ENCODE data around the gene KRT79. TPM values are rescaled to one million over a fixed set of nuclear protein-coding genes. Genes with fewer than 3 reads are reported as not detected.

KRT79 gene
- total RNA-seq, 2 donors from 2014 or later, result 0.19 to 0.26 TPM

DNA sequence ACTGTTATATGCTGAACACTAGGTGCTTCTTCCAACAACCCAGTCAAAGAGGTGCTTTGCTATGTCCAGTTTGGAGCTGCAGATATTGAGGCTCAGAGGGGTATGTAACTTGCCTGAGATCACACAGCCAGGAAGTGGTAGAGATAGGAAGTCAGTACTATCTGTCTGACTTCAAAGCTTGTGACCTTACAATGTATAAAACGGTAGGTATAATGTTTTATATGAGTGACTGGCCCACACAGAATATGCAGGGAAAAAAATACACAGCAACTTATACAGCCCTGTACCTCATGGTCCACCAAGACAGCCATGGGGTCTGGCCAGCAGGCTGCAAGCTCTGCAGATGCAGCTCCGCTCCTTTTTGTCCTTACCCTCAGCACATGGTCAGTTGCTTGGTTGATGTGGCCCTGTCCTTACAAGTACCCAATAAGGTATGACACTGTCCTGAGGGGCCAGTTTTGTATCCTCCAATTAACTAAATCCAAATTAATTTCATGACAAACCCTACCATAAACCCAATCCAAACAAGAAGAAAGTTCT is 16.3 kb downstream of the KRT79 start:
- Mint-ChIP-seq H3K27ac (no peak overlapping the region), H3K4me1 (ENCODE audit: low read depth) (peaks cover 11% of the 10 kb centered on the region), H3K27me3 (ENCODE audit: low read depth) (no peaks in the 10 kb centered on the region), H3K4me3 (no peak overlapping the region), H3K36me3 (ENCODE audit: insufficient read depth in 2 of 2) (no peaks in the 10 kb centered on the region), H3K9me3 (no peaks in the 10 kb centered on the region)
- no peak for DNase-seq
- ATAC-seq (replicated peaks in 1 of 2), result no peak

DNA sequence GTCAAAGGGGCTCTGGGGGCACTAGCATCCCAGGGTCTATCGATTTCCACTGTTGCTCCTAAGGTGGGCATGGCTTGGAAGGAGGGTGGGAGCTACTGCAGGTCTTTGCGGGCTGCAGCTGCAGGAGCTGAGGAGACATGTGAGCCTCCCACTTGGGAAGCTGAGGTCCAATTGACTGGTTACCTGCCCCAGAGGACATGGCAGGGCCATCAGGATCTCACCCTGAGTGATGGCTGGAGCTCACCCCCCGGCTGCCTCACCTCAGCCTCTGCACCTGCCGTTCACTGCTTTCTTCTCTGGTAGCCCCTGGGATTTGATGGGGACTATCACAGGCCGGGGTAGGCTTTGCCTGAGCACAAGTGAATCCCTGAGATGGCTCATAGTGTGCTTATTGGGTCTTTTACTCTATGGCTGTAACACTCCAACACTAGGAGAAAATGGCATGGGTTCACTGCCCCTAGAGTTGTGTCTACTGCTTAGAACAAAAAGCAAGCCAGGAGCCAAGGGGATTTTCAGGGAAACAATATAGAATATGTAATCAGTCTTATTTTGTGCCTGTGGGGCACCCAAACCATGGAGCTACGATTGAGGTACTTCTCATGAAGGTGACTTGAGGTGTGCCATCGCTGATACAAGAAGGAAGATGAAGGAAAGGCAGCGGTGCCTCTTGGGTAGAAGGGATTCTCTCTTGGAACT is 17.0 kb downstream of the KRT79 start:
- ATAC-seq (replicated peaks in 1 of 2) (no peak), DNase-seq (no peak)
- H3K27me3 Mint-ChIP-seq (ENCODE audit: low read depth), result no peaks in the 10 kb centered on the region
- H3K4me1 Mint-ChIP-seq (ENCODE audit: low read depth), result peaks cover 11% of the 10 kb centered on the region
- no peaks in the 10 kb centered on the region for H3K36me3 Mint-ChIP-seq (ENCODE audit: insufficient read depth in 2 of 2)
- H3K9me3 Mint-ChIP-seq, result no peaks in the 10 kb centered on the region
- no peak overlapping the region for H3K4me3 Mint-ChIP-seq
- no peak overlapping the region for H3K27ac Mint-ChIP-seq

DNA sequence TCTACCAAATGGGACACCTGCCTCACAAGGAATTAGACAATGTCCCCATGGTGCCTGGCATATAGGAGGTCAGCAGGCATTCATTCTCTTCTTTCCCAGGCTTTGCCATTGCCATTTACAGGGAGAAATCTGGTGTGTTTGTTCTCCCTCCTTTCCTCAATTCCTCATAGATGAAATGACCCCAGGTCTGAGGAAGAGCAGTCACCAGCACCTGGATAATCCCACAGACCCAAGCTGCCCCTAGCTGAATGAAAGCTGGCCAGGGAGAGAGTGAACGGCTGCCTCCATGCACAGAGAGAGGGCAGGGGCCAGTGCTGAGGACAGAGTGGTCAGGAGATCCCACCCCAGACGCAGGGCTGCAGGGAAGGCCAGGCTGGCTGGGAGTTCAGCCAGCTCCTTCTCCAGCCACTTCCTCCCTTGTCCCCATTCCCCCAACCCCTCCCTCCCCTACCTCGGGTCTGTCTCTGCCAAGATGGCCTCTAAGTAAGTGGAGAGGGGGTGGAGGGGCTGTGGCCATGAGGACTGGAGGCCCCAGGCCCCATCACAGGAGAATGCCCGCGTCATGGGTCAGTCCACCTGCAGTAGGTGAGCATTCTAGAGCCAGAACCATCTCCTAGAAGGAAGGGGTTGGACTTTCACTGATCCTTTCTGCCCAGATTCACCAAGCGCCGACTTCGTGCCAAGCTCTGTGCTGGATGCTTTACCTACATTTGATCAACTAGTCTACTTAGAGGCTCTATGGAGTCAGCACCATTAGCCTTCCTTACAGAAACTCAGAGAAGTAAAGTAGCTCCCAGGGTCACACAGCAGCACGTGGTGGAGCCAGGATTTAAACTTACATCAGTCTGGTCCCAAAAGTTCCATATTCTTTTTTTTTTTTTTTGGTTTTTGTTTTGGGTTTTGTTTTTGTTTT is 18.2 kb downstream of the KRT79 start:
- Mint-ChIP-seq H3K27ac (no peak overlapping the region), H3K9me3 (no peaks in the 10 kb centered on the region)

DNA sequence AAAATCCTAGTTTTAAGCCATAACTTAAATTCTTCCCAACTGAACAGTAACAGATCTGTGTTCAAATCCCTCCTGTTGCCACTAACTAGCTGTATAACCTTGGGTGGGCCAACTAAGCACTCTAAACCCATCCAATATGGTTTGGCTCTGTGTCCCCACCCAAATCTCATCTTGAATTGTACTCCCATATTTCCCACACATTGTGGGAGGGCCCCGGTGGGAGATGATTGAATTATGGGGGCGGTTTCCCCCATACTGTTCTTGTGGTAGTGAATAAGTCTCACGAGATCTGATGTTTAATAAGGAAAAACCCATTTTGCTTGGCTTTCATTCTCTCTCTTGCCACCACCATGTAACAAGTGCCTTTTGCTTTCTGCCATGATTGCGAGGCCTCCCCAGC is 18.9 kb downstream of the KRT79 start:
- Mint-ChIP-seq H3K27me3 (ENCODE audit: low read depth) (no peaks in the 10 kb centered on the region), H3K36me3 (ENCODE audit: insufficient read depth in 2 of 2) (no peaks in the 10 kb centered on the region), H3K4me3 (no peak overlapping the region), H3K9me3 (no peaks in the 10 kb centered on the region), H3K4me1 (ENCODE audit: low read depth) (peaks cover 11% of the 10 kb centered on the region), H3K27ac (no peak overlapping the region)
- DNase-seq (no peak), ATAC-seq (replicated peaks in 1 of 2) (no peak)

More for the DNA sequence above, 18.2 kb downstream of the KRT79 start:
- DNase-seq, result no peak
- H3K36me3 Mint-ChIP-seq (ENCODE audit: insufficient read depth in 2 of 2), result no peaks in the 10 kb centered on the region
- H3K4me1 Mint-ChIP-seq (ENCODE audit: low read depth), result peaks cover 11% of the 10 kb centered on the region
- ATAC-seq (replicated peaks in 1 of 2), result no peak
- H3K27me3 Mint-ChIP-seq (ENCODE audit: low read depth), result no peaks in the 10 kb centered on the region
- H3K4me3 Mint-ChIP-seq, result no peak overlapping the region

DNA sequence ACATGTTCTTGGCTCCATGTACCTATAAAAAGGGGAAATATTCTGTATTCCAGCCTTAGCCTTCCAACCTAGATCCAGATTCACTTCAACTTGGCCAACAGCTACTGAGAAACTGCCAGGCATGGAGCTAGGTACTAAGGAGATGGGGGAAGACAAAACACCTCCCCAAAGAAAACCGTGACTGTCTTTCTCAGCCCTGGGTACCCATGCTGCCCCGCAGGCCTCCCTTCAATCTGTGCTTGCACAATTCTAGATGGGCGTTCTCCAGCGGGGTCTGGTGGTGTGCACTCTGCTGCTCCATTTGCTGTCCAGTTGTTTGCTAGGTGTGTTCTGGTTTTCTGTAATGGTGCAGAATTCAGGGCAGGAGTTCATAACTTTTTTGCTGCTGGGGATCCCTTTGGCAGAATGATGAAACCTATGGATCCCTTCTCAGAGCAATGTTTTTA is 19.4 kb downstream of the KRT79 start:
- Mint-ChIP-seq H3K9me3 (no peaks in the 10 kb centered on the region), H3K27ac (no peak overlapping the region), H3K4me1 (ENCODE audit: low read depth) (peaks cover 11% of the 10 kb centered on the region), H3K36me3 (ENCODE audit: insufficient read depth in 2 of 2) (no peaks in the 10 kb centered on the region), H3K4me3 (no peak overlapping the region), H3K27me3 (ENCODE audit: low read depth) (no peaks in the 10 kb centered on the region)
- ATAC-seq (replicated peaks in 1 of 2) (no peak), DNase-seq (no peak)

DNA sequence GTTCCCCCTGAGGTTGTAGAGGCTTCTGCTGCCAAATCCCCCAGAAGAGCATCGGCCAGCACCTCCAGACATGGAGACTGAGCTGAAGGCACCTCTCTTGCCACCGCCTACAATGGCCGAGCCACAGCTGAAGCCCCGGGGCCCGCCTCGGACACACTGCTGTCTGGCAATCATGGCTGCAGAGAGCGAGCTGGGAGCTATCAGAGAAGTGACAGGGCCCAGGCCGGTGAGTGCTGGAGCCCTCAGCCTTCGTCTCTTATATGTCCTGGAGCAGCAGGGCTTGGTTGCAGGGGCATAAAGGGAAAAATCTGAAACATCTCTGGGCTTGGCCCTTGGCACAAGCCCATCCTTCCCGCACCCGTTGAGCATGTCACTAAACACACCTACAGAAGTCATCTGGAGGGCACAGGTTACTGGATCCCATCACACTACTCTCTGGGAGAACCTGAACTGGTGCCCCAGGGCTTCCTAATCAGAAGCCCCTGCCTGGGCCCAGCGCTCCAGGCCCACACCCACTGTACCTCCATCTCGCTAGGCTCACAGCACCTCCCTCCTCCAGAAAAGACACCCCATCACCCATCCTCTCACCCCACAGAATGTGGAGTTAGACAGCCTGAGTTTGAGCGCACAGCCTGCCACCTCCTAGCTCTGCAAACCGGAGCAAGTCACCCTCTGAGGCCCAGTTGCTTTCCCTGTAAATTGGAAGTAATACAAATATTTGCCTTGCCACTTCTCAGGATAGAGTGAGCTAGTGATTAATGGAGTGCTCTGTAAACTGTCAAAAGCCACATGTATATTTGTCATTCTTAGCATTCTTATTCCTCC is 20.0 kb downstream of the KRT79 start, which contains the start of gene KRT4:
KRT4 (minus strand) TSS at position 232 of the 825 bp plus-strand sequence; CDS start at position 174, 58 bp downstream.
- Mint-ChIP-seq H3K27me3 (ENCODE audit: low read depth) (no peaks in the 10 kb centered on the region), H3K9me3 (no peaks in the 10 kb centered on the region), H3K4me1 (ENCODE audit: low read depth) (peaks cover 11% of the 10 kb centered on the region), H3K27ac (no peak within 1 kb of the TSS), H3K36me3 (ENCODE audit: insufficient read depth in 2 of 2) (no peaks in the 10 kb centered on the region), H3K4me3 (no peak within 1 kb of the TSS)
- ATAC-seq (replicated peaks in 1 of 2) (no peak), DNase-seq (no peak)

DNA sequence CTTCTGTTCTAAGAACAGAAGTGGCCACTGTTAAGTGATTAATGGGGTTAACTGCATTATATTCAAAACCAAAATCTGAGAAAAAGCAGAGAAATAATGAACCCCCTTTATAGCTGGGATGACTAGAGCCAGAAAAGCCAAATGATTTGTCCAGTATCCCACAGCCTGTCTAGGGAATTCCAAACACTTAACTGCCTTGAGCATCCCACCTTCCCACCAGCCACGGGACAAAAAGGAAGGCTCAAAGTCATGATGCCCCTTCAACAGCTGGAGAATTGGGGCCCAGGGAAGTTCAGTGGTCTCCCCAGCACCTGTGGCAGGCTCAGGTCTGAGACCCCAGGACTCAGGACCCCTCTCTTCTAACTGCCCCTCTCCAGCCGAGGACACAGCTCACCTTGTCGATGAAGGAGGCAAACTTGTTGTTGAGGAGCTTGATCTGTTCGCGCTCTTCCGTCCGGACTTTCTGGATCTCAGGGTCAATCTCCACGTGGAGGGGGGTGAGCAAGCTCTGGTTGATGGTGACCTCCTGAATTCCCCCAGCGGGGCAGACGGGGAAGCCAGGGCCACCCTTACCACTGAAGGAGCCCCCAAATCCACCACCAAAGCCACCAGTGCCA is 20.8 kb downstream of the KRT79 start:
- Mint-ChIP-seq H3K27me3 (ENCODE audit: low read depth) (no peaks in the 10 kb centered on the region), H3K27ac (no peak overlapping the region), H3K4me1 (ENCODE audit: low read depth) (peaks cover 11% of the 10 kb centered on the region), H3K4me3 (no peak overlapping the region), H3K36me3 (ENCODE audit: insufficient read depth in 2 of 2) (no peaks in the 10 kb centered on the region), H3K9me3 (no peaks in the 10 kb centered on the region)
- DNase-seq, result no peak
- no peak for ATAC-seq (replicated peaks in 1 of 2)

DNA sequence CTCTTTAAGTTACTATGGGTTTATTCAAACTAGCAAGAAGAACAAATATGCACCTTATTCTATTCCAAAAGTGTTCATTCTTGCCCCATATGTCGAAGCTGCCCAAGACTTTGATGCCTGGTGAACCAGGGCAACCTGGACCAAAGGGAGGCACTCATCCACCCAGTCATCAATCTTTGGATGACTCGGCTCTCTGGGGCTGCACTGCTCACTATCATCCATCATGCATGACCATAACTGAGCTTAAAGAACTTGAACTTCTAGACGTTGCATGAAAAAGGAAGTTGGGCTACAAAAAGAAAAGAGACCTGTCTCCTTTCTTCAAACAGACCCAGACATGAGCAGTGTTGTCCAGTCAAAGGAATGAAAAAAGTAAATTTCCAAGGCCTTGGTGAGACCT is 21.4 kb downstream of the KRT79 start:
- H3K9me3 Mint-ChIP-seq, result no peaks in the 10 kb centered on the region
- H3K27ac Mint-ChIP-seq, result no peak overlapping the region
- H3K4me1 Mint-ChIP-seq (ENCODE audit: low read depth), result peaks cover 6% of the 10 kb centered on the region
- no peaks in the 10 kb centered on the region for H3K36me3 Mint-ChIP-seq (ENCODE audit: insufficient read depth in 2 of 2)
- no peaks in the 10 kb centered on the region for H3K27me3 Mint-ChIP-seq (ENCODE audit: low read depth)
- no peak for DNase-seq
- ATAC-seq (replicated peaks in 1 of 2), result no peak
- H3K4me3 Mint-ChIP-seq, result no peak overlapping the region

DNA sequence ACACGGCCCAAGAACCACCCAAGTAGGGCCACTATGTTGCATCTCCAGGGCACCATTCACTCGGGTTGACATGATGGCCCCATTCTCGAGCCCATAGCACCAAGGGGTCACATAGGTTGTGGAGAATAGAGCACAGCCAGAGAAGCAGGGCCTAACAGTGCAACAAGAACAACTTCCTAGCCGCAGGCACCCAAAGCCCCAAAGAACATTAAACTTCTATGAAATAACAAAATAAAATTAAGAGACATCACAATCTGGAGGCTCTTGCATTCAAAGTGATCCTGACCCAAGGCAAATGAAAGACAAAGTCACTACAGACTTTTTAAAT is 22.1 kb downstream of the KRT79 start:
- Mint-ChIP-seq H3K9me3 (no peaks in the 10 kb centered on the region), H3K4me1 (ENCODE audit: low read depth) (no peaks in the 10 kb centered on the region), H3K27ac (no peak overlapping the region), H3K27me3 (ENCODE audit: low read depth) (no peaks in the 10 kb centered on the region), H3K36me3 (ENCODE audit: insufficient read depth in 2 of 2) (no peaks in the 10 kb centered on the region), H3K4me3 (no peak overlapping the region)
- ATAC-seq (replicated peaks in 1 of 2), result no peak
- DNase-seq, result no peak

DNA sequence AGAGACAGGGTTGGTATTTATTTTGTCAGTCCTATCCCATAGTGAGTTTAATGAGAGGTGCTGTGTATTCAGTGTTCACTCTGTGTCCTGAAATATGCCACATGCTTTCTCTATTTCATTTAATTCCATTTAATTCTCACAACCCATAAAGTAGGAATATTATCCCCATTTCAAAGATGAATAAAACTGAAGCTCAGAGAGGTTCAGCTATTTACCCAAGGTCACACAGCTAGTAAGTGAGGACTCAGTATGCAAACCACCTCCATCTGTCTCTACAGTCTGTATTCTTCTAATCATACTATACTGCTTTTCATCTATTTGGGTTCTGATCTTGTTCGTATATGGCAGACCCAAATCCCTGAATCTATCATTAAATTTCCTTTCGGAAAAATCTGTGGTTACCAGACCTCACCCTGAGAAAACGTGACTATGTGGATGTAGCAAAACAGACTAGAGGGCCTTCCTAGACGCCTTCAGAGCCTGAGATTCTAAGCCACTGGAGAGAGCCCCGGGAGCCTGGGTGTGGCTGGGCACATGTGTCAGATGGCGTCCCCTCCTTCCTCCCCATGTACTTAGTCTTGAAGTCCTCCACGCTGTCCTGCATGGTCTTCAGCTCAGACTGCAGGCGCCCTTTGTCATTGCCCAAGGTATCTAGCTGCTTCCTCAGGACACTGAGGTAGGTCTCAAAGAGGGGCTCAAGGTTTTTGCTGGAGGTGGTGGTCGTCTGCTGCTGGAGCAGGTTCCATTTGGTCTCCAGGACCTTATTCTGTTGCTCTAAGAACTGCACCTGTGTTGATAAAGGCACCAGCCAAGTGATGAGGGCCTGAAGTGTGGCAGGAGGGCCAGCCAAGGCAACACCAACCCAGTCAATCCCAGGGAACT is 22.7 kb downstream of the KRT79 start:
- no peaks in the 10 kb centered on the region for H3K27me3 Mint-ChIP-seq (ENCODE audit: low read depth)

DNA sequence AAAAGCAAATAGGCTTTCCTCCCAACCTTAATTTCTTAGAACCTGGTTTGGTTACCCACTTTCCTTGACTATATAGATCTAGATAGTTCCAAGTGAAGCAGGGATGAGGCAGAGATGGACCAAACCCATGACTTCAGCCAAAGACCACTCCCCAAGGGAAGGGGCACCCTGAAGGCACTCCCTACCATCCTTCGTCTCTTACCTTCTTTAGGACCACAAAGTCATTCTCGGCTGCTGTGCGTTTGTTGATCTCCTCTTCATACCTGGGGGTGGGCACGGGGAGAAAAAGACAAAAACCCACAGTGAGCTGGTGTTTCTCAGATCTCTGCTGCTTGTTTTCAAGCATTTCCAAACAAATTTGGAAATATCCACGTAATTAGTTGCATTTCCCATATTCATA is 23.6 kb downstream of the KRT79 start:
- DNase-seq (no peak), ATAC-seq (replicated peaks in 1 of 2) (no peak)
- Mint-ChIP-seq H3K27me3 (ENCODE audit: low read depth) (no peaks in the 10 kb centered on the region), H3K4me1 (ENCODE audit: low read depth) (no peaks in the 10 kb centered on the region), H3K27ac (no peak overlapping the region), H3K4me3 (no peak overlapping the region), H3K9me3 (no peaks in the 10 kb centered on the region), H3K36me3 (ENCODE audit: insufficient read depth in 2 of 2) (no peaks in the 10 kb centered on the region)

More for the DNA sequence above, 22.7 kb downstream of the KRT79 start:
- H3K36me3 Mint-ChIP-seq (ENCODE audit: insufficient read depth in 2 of 2), result no peaks in the 10 kb centered on the region
- H3K4me1 Mint-ChIP-seq (ENCODE audit: low read depth), result no peaks in the 10 kb centered on the region
- no peak overlapping the region for H3K27ac Mint-ChIP-seq
- no peak for DNase-seq
- no peaks in the 10 kb centered on the region for H3K9me3 Mint-ChIP-seq
- no peak for ATAC-seq (replicated peaks in 1 of 2)
- H3K4me3 Mint-ChIP-seq, result no peak overlapping the region

DNA sequence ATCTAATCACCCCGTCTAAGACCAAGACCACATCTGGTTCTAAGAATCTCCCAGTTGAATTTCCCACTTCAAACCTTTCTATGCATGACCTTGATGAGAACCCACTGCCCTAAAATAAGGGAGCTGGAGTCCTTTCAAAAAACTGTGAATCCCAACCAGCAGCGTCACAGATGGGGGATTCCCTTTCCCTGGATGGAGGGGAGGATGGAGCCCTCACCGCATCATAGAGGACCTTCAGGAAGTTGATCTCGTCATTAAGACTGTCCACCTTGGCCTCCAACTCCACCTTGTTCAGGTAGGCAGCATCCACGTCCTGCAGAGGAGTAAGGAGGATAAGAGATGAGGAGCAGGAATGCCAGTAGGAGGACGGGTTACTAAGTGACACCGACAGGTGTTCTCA is 24.9 kb downstream of the KRT79 start:
- ATAC-seq (replicated peaks in 1 of 2), result no peak
- DNase-seq, result no peak
- Mint-ChIP-seq H3K4me1 (ENCODE audit: low read depth) (no peaks in the 10 kb centered on the region), H3K9me3 (no peaks in the 10 kb centered on the region), H3K27me3 (ENCODE audit: low read depth) (no peaks in the 10 kb centered on the region), H3K36me3 (ENCODE audit: insufficient read depth in 2 of 2) (no peaks in the 10 kb centered on the region), H3K4me3 (no peak overlapping the region), H3K27ac (no peak overlapping the region)
